ENCODE measurements around the gene TTLL11. TPM values are rescaled to one million over a fixed set of nuclear protein-coding genes. Genes with fewer than 3 reads are reported as not detected.

TTLL11 gene
- total and polyA plus RNA-seq, 4 donors, result 1.4 to 4.5 (median 3.6) TPM

- H3K9me3 ChIP-seq (ENCODE audit: control insufficient read depth in 4 of 4, low read length in 3 of 4), result no peaks in the 10 kb centered on the region
- peaks cover 5 to 14% (median 9%) of the 10 kb centered on the region in 4 donors for H3K4me1 ChIP-seq (ENCODE audit: control insufficient read depth in 4 of 4, insufficient read depth in 4 of 4, low read length in 3 of 4)
- H3K27me3 ChIP-seq (ENCODE audit: control insufficient read depth in 4 of 4, insufficient read depth in 4 of 4, low read length in 3 of 4), result no peaks in the 10 kb centered on the region
- no peak for DNase-seq (ENCODE audit: low spot score)
- no peaks in the 10 kb centered on the region for H3K36me3 ChIP-seq (ENCODE audit: control insufficient read depth in 4 of 4, insufficient read depth in 3 of 4, low read depth in 1 of 4, low read length in 3 of 4)
- no peak for TF ChIP-seq ATF3 (IDR thresholded peaks at IDR 0.05)
- TF ChIP-seq FOXA2 (IDR thresholded peaks at IDR 0.05), result no peak
- no peak for TF ChIP-seq GABPA (IDR thresholded peaks at IDR 0.05 in 1 of 2, conservative IDR thresholded peaks at IDR 0.05 in 1 of 2)
- no peak for TF ChIP-seq MAX (IDR thresholded peaks at IDR 0.05)
- TF ChIP-seq TAF1 (conservative IDR thresholded peaks at IDR 0.05), result no peak
- no peak for TF ChIP-seq FOXA1 (IDR thresholded peaks at IDR 0.05)
- TF ChIP-seq YY1 (IDR thresholded peaks at IDR 0.05), result no peak
- TF ChIP-seq RXRA (IDR thresholded peaks at IDR 0.05), result no peak
- no peak for TF ChIP-seq ZBTB33 (IDR thresholded peaks at IDR 0.05)
- TF ChIP-seq EGR1 (IDR thresholded peaks at IDR 0.05; ENCODE audit: low read depth in 2 of 2), result no peak
- no peak for TF ChIP-seq HNF4A (conservative IDR thresholded peaks at IDR 0.05)
- no peak for TF ChIP-seq REST (IDR thresholded peaks at IDR 0.05)
- 91% methylated on average over 15 of the region's 15 CpGs for WGBS
- H3K27ac ChIP-seq (ENCODE audit: low read depth in 1 of 2, low read length in 2 of 2), result no peak overlapping the region
- no peak overlapping the region for H3K9ac ChIP-seq (ENCODE audit: low read depth in 1 of 2, low read length in 2 of 2)
- no peak overlapping the region for H3K4me3 ChIP-seq (ENCODE audit: low read depth in 1 of 3, low read length in 3 of 3)
Observed at GRCh38 chr9:121809356-121810050, 283.6 kb downstream of the TTLL11 start.

- peaks cover 5 to 14% (median 9%) of the 10 kb centered on the region in 4 donors for H3K4me1 ChIP-seq (ENCODE audit: control insufficient read depth in 4 of 4, insufficient read depth in 4 of 4, low read length in 3 of 4)
- H3K36me3 ChIP-seq (ENCODE audit: control insufficient read depth in 4 of 4, insufficient read depth in 3 of 4, low read depth in 1 of 4, low read length in 3 of 4), result no peaks in the 10 kb centered on the region
- H3K9ac ChIP-seq (ENCODE audit: low read depth in 1 of 2, low read length in 2 of 2), result no peak overlapping the region
- TF ChIP-seq HNF4A (conservative IDR thresholded peaks at IDR 0.05) (no peak), YY1 (IDR thresholded peaks at IDR 0.05) (no peak), NR2F2 (IDR thresholded peaks at IDR 0.05) (no peak)
- H3K27me3 ChIP-seq (ENCODE audit: control insufficient read depth in 4 of 4, insufficient read depth in 4 of 4, low read length in 3 of 4), result no peaks in the 10 kb centered on the region
- H3K4me3 ChIP-seq (ENCODE audit: low read depth in 1 of 3, low read length in 3 of 3), result no peak overlapping the region
- no peak for DNase-seq (ENCODE audit: low spot score)
- peaks cover 0 to 2% (median under 1%) of the 10 kb centered on the region in 4 donors for H3K9me3 ChIP-seq (ENCODE audit: control insufficient read depth in 4 of 4, low read length in 3 of 4)
- 87% methylated on average over 4 of the region's 4 CpGs for WGBS
- no peak overlapping the region for H3K27ac ChIP-seq (ENCODE audit: low read depth in 1 of 2, low read length in 2 of 2)
Observed at GRCh38 chr9:121808781-121809180, 284.3 kb downstream of the TTLL11 start.
